A673 (cell line): ENCODE data around the gene CCL1. TPM values are rescaled to one million over a fixed set of nuclear protein-coding genes. Genes with fewer than 3 reads are reported as not detected.

Experiments
- BruUV-seq: library from RNA; stranded (reverse); fragments of 400-500 nt; replicated peaks from 2 replicates; lab custom pipeline; 2021; lab: Mats Ljungman, UMichigan
- CTCF ChIA-PET: fragments of 300-600 bp; sonication (Branson Sonifier 250); formaldehyde crosslinking; loops from one replicate; lab custom pipeline; 2022; ENCODE audit warnings: antibody characterized with exemption; lab: Charles Lee
- POLR2A ChIA-PET: fragments of 300-600 bp; sonication (Branson Sonifier 250); formaldehyde crosslinking; loops from one replicate; lab custom pipeline; 2022; ENCODE audit warnings: antibody characterized with exemption; ENCODE audit not compliant: low non-redundant PET; lab: Charles Lee
- DNase-seq: peaks from one replicate; pipeline ENCODE4 v3.0.0-alpha.2; 2015; ENCODE audit warnings: low spot score
- H3K27ac ChIP-seq: fragments of 200-600 bp; sonication (generic); 2 replicates; pipeline ENCODE4 v1.5.1; 2016; ENCODE audit warnings: mixed run types, low read depth, mild to moderate bottlenecking, mixed read lengths, antibody characterized with exemption, low read length; ENCODE audit not compliant: poor library complexity, severe bottlenecking
- H3K27me3 ChIP-seq: fragments of 200-600 bp; sonication (generic); replicated peaks from 2 replicates; pipeline ENCODE4 v1.6.1; 2017; ENCODE audit warnings: mixed run types, low read depth, mild to moderate bottlenecking, mixed read lengths, antibody characterized with exemption, low read length; ENCODE audit not compliant: insufficient read depth, poor library complexity
- H3K36me3 ChIP-seq: fragments of 200-600 bp; sonication (generic); 2 replicates; pipeline ENCODE4 v1.6.1; 2016; ENCODE audit warnings: mixed run types, mild to moderate bottlenecking, mixed read lengths, antibody characterized with exemption, low read length; ENCODE audit not compliant: insufficient read depth, poor library complexity, severe bottlenecking
- H3K4me1 ChIP-seq: fragments of 200-600 bp; sonication (generic); 2 replicates; pipeline ENCODE4 v1.6.1; 2017; ENCODE audit warnings: mixed run types, mild to moderate bottlenecking, mixed read lengths, antibody characterized with exemption, low read length; ENCODE audit not compliant: insufficient read depth, poor library complexity, severe bottlenecking
- H3K4me3 ChIP-seq: fragments of 200-600 bp; sonication (generic); 2 replicates; pipeline ENCODE4 v1.5.1; 2016; ENCODE audit warnings: low read depth, mixed run types, mild to moderate bottlenecking, mixed read lengths, low read length; ENCODE audit not compliant: poor library complexity, severe bottlenecking
- H3K9me3 ChIP-seq: fragments of 200-600 bp; sonication (generic); 2 replicates; pipeline ENCODE4 v1.6.1; 2016; ENCODE audit warnings: mixed run types, low read depth, mild to moderate bottlenecking, mixed read lengths, antibody characterized with exemption, low read length; ENCODE audit not compliant: poor library complexity, severe bottlenecking
- CTCF ChIP-seq: fragments of 300-800, 200-600 bp; sonication (generic); conservative IDR thresholded peaks from 2 replicates; pipeline ENCODE4 v1.5.1; 2017; ENCODE audit warnings: low read depth, mild to moderate bottlenecking, antibody characterized with exemption, low read length, moderate library complexity, mixed read lengths
- EZH2 ChIP-seq: fragments of 200-600 bp; sonication (generic); IDR thresholded peaks from 2 replicates; pipeline ENCODE4 v1.6.1; 2017; ENCODE audit warnings: borderline replicate concordance, low read depth, mild to moderate bottlenecking, mixed read lengths, antibody characterized with exemption, low read length; ENCODE audit not compliant: poor library complexity, severe bottlenecking
- intact Hi-C: fragments of 100-400 bp; cut with micrococcal nuclease; formaldehyde crosslinking; loops from one replicate; pipeline ENCODE4 v1.10.0; 2022; ENCODE audit not compliant: unreplicated experiment
- total RNA-seq: library from RNA; stranded (reverse); gene quantifications from 2 replicates; pipeline ENCODE4 v1.2.3, GENCODE V29; 2021

The CCL1 gene
- total RNA-seq, 1 experiment from 2014 or later = not detected

GRCh38 chr17:34399725-34400124, 36.7 kb upstream of the CCL1 start:
- ChIA-PET CTCF (no interaction called here), POLR2A (no interaction called here)
- Histone ChIP-seq H3K4me1 (no peaks in the 10 kb centered on the region), H3K36me3 (no peaks in the 10 kb centered on the region), H3K9me3 (no peaks in the 10 kb centered on the region), H3K27ac (no peak overlapping the region), H3K4me3 (no peak overlapping the region), H3K27me3 (no peaks in the 10 kb centered on the region)
- intact Hi-C loops = no loop called here
- TF ChIP-seq EZH2 = no peak
- TF ChIP-seq CTCF = no peak
- DNase-seq = no peak
- no TSS peak for BruUV-seq

GRCh38 chr17:34398990-34399389, 36.0 kb upstream of the CCL1 start:
- TF ChIP-seq EZH2 (no peak), CTCF (no peak)
- Histone ChIP-seq H3K9me3 (no peaks in the 10 kb centered on the region), H3K36me3 (no peaks in the 10 kb centered on the region), H3K27me3 (no peaks in the 10 kb centered on the region), H3K4me3 (no peak overlapping the region), H3K4me1 (no peaks in the 10 kb centered on the region), H3K27ac (no peak overlapping the region)
- ChIA-PET POLR2A (no interaction called here), CTCF (no interaction called here)
- DNase-seq = no peak
- intact Hi-C loops = no loop called here
- no TSS peak for BruUV-seq

GRCh38 chr17:34397265-34397664, 34.2 kb upstream of the CCL1 start:
- ChIA-PET CTCF (no interaction called here), POLR2A (no interaction called here)
- Histone ChIP-seq H3K4me1 (no peaks in the 10 kb centered on the region), H3K27me3 (no peaks in the 10 kb centered on the region), H3K27ac (no peak overlapping the region), H3K4me3 (no peak overlapping the region), H3K36me3 (no peaks in the 10 kb centered on the region), H3K9me3 (no peaks in the 10 kb centered on the region)
- intact Hi-C loops = no loop called here
- no peak for DNase-seq
- no TSS peak for BruUV-seq
- TF ChIP-seq EZH2 (no peak), CTCF (no peak)
